GM19463 (cell line): ENCODE data around the gene LRIG1.

Experiments used
- ATAC-seq: cut with Tn5 transposase; IDR thresholded peaks from one replicate; pipeline ENCODE4 v1.9.1; 2021; ENCODE audit warnings: mild to moderate bottlenecking, moderate library complexity; ENCODE audit not compliant: unreplicated experiment

Gene LRIG1

DNA sequence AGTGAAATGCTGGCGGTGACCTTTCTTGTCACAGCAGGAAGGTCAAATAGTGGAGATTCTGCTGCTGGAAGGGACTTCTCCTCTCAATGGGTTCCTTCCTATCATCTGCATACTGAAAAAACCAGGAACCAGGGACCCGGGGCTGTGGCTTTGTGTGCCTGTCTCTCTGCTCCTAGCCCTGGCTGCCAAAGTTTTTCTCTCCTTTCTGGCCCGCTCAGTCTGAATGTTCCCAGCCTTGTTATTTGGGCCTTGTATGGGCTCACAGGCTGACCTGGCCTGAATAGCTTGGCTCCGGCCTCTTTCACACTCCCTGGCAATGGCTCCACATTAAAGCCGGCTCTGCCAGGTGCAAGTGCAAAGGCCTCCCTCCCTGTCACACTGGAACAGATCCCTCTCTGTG, 94.7 kb downstream of the LRIG1 start:
- ATAC-seq: no peak

GRCh38 chr3:66405701-66406091, 95.1 kb downstream of the LRIG1 start:
- no peak for ATAC-seq

GRCh38 chr3:66404903-66405700, 95.7 kb downstream of the LRIG1 start:
- no peak for ATAC-seq

- no peak for ATAC-seq
Measured at GRCh38 chr3:66404197-66404596, 96.6 kb downstream of the LRIG1 start.

DNA sequence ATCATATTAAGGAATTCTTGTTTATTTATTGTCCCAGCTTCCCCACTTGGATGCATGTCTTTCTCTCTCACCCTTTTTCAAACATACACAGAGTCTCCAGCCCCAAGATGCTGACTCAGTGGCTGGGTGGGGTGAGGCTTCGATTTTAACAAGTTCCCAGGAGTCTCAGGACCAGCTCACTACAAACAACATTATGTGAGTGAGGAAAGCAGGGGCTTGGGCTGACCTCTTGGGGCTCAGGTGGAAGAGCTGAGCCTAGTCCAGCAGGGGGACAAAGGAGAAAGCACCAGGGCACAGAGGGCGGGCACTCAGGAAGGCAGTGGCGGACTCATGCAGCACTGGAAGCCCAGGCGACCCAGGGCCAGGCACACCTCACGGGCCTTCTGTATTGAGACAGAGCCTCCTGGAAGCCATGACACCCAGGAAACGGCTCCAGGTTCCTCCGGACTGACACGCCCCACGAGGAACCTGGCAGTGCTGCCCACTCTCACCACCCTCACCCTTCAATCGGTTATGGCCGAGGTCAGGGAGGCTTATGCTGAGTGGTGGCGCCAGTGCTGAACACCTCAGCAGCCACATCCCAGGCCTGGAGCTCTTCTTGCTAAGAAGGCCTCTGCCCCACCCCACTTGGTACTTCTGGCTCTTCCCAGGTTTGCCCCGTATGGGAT, 97.4 kb downstream of the LRIG1 start:
- no peak for ATAC-seq

GRCh38 chr3:66402596-66403290, 98.1 kb downstream of the LRIG1 start:
- ATAC-seq: no peak

GRCh38 chr3:66401675-66402491, 98.9 kb downstream of the LRIG1 start:
- ATAC-seq: no peak

GRCh38 chr3:66401157-66401550, 99.7 kb downstream of the LRIG1 start:
- ATAC-seq: no peak

DNA sequence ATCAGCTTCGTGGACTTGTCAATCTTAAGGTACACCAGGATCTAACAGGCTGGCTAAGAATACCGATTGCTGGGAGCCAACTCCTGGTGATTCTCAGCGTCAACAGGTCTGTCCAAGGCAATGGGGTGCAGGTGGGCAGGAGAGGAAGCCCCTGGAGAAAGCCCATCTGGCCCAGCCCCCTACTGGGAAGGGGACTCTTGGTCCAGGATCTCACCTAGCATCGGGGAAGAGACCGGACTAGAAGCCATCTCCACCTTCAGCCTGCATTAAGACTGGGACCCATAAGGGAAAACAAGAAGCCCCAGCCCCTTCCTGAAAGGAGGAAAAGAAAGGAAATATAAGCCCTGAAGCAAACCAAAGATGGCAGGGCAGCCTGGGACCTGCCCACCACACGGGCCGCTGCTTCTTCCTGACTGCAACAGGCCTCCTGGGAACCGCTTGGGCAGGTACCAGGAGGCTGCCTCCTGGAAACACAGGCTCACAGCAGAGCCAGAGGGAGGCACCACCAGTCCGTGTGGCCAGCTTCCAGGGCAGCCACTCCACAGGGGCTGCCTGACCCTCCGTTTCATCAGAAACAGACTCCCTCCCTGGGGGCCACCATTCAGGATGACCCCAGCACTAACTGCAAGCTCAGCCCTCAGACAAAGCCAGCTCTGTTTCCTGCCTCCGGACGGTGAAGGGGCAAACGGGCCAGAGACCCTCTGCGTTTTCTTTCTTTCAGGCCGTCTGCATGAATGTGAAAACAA, 100.2 kb downstream of the LRIG1 start:
- no peak for ATAC-seq

DNA sequence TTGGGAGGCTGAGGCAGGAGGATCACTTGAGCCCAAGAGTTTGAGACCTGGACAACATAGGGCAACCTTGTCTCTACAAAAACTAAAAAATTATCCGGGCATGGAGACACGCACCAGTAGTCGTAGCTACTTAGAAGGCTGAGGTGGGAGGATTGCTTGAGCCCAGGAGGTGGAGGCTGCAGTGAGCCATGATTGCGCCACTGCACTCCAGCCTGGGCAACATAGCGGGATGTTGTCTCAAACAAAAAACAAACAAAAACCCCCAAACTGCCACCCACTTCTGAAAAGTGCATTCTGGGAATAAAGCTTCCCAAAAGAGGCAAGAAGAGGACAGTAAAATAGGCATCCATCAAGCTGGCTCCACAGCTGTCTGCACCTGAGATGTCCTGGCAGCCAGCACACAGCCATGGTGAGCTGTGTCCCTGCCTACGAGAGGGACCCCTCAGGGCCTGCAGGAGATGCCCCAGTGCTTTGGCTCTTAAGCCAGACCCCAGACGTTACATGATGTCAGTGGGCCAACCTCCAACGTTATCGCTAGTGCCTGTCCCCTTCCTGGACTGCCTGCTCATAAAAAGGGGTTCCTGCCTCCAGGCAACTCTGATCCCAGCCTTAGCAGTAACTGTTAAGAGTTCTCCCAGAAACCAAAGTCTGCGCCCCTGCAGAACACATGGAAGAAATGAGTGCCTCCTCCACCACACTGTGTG, 101.1 kb downstream of the LRIG1 start:
- ATAC-seq: no peak

DNA sequence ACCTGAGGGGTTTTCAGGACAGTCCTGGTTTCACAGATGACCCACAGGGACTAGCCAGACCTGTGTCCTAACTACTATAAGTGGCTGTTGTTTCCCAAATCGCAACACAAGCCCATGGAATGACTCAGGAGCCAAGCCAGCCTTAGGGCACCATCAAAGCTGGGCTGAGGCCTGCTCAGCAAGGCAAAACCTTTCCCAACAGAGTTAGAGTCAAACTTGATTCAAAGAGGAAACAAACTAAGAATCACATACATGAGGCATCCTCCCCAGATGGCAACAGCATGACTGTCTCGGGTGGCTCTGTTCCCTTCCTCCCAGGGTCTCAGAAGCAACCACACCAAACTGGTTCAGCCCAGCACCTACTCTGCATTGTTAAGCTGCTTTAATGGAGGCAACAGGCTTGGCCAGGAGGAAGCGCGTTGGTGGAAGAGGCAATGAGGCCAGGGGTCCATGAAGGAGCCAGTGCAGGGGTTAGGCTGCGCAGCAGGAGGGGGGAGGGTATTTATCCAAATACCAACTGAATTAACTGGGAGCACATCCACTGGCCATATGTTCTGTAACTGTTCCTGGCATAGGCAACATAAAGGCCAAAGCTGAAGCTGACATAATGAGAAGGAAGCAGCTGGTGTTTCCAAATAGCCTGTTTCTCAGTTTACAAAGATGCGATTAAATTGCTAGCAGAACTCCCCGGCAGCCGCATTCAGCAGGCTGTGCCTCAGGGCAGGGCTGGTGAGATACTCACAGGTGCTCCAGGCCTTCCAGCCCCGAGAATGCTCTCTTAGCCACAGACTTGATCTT, 102.4 kb downstream of the LRIG1 start:
- no peak for ATAC-seq

- no peak for ATAC-seq
Measured at GRCh38 chr3:66397745-66398144, 103.1 kb downstream of the LRIG1 start.

- no peak for ATAC-seq
Measured at GRCh38 chr3:66396888-66397287, 103.9 kb downstream of the LRIG1 start.

- ATAC-seq: no peak
Measured at GRCh38 chr3:66396161-66396760, 104.6 kb downstream of the LRIG1 start.

DNA sequence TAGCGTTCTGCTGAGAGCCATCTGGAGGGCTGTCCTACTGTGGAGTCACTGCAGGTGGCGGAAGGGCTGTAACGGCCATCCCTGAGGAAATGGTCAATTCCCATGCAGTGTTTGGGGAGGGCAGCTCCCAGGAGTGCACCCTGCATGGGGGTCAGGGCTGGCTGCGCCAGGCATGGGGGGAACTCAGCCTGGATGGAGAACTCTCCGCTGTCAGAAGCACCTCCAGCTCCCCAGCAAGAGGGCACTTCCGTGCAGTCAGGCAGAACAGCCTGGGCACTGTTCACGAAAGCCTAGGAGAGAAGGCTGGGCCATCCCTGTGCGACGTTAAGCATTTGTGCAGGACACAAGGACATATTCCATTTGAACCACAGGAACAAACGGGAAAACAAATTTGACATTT, 105.2 kb downstream of the LRIG1 start:
- no peak for ATAC-seq

- ATAC-seq: no peak
Measured at GRCh38 chr3:66394753-66395249, 106.0 kb downstream of the LRIG1 start.

DNA sequence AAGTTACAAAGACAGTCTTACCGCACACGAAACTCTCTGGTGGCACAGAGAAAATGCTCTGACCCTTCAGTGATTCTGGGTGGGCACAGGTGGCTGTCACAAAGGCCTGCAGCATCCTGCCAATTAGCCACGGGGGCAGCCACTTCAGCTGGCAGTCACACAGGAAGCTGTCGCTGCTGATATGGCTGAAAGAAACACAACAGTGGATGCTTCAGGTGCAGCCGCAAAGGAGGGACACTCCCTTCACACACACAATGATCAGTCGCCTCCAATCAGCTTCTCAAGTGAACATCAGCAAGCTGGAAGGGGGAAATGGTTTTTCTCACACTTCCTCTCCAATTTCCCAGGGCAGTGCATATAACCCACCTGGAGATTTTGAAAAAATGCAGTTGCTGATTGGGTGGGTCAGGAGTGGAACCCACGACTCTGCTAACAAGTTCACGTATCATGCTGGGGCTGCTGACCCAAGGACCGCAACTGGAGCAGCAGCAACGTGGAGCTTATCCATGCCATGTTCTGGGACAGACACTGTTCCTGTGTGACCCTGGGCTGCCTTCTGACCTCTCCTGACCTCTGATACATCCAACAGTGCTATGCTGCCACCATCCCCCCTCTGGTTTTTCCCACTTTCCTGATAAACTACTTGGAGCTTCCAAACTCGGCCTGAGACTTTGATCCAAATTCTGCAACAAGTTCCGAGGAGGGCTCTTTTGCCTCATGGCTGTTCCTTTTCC, 106.6 kb downstream of the LRIG1 start:
- ATAC-seq: peak; percentile 89
